HG02642 (cell line): ENCODE data around the gene IRX4.
"Not testable (repeated sequence)": the region's sequence is repeated elsewhere in the genome, so short reads cannot be mapped to it uniquely, and the experiment has no call there.

Source experiments
- ATAC-seq: cut with Tn5 transposase; IDR thresholded peaks from one replicate; pipeline ENCODE4 v1.9.1; 2021; ENCODE audit warnings: mild to moderate bottlenecking; ENCODE audit not compliant: unreplicated experiment, poor library complexity

IRX4 gene

GRCh38 chr5:1865486-1865885, 17.2 kb downstream of the IRX4 start:
- no peak for ATAC-seq

DNA sequence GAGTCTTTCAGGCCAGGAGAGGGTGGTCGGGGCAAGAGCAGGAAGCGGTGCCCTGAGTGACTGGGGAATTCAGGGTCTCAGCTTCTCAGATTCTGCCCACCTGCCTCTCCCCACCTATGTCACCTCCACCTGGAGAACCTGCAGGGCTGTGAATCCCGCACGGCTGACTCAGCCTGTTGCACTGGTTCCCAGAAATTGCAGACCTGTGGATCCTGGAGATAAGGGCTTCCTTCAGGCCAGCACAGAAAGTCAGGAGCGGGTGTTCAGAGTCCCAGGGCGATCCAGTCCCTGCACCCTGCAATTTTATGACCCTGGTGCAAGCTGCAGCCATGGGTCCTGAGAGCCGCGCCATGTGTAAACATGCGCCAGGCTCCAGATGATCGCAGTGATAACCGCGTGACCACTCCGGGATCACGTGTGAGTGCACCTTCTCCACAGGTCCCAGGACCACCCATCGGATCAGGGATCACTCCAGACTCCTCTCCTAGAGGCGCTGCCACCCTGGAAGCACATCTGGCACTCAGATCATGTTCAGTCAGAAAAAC, 17.8 kb downstream of the IRX4 start:
- ATAC-seq: no peak

- no peak for ATAC-seq
These were observed 21.8 kb downstream of the IRX4 start for GRCh38 chr5:1860949-1861348.

DNA sequence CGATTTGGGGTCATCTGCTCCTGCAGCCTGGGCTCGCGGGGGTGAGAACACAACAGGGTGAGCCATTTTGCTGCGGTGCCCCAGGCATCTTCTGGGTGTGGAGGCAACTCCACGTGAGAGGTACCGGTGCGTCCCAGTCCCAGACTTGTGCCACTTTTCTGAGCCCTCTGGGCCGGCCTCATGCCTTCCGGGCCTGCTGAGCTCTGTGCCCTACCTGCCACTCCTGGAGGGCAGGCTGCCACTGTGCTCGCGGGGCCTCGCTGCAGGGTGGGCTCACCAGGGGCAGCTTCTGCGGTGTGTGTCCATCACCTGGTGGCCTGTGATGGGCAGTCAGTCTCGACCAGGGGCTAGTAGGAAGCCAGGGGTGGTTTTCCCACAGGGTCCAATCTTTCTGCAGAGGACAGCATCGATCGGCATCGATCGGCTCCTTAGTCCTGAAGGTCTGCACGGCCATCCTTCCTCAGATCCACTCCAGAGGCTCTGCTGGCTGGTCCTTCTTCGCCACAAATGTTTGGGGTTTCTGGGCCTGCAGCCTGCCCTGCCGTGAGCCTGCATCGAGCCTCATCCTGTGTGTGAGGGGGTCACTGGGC, 22.6 kb downstream of the IRX4 start:
- ATAC-seq: no peak

- no peak for ATAC-seq
These were observed 23.6 kb downstream of the IRX4 start for GRCh38 chr5:1859099-1859498.

GRCh38 chr5:1858436-1858835, 24.3 kb downstream of the IRX4 start:
- ATAC-seq: no peak

- no peak for ATAC-seq
These were observed 25.5 kb downstream of the IRX4 start for GRCh38 chr5:1857256-1857600.

DNA sequence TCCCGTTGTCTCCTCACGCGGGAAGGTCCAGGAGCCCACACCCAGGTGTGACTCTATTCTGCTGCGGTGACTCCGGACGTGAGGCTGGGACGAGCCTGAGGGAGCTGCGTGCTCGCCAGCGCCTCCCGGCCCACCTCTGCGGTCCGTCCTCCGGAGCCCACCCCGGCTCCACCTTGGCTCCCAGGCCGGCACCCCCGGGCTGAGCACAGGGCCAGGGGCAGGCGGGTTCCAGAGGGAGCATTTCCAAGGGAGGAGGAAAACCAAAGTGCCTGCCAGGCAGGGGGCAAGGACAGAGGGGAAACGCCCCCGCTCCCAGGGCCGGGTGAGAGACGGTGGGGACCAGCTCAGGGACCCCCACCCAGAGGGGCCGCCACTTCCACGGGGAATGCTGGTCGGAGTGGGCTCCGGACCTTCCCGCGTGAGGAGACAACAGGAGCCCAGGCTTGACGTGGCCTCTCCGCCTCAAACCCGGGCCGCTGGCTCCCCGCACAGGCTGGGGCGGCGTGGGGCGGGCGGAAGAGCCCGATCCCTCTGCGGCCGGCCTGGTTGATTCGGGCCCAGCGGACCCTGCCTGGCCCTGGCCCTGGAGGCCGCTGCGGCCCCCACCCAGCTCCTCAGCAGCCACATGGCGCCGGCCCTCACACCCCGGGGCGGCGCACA, 26.0 kb downstream of the IRX4 start:
- ATAC-seq: no peak

DNA sequence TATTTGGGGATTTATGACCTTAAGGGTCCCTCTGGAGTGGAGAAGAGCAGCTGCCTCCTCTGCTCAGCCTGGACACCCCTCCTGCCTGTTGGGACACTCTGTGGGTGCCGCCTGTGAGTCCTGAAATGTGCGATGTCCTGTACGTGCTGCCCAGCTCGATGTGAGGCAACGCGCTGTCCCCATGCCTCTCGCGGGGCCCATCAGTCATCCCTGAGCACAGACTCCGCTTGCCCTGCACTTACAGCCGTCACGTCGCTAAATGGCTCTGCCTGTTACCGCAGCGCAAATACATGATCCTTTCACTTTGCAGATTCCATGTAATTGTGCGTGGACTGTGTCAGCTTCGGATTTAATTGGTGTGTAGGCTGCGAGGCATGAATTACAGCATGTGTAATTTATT, 27.1 kb downstream of the IRX4 start:
- ATAC-seq: no peak

- no peak for ATAC-seq
These were observed 27.6 kb downstream of the IRX4 start for GRCh38 chr5:1855075-1855474.

DNA sequence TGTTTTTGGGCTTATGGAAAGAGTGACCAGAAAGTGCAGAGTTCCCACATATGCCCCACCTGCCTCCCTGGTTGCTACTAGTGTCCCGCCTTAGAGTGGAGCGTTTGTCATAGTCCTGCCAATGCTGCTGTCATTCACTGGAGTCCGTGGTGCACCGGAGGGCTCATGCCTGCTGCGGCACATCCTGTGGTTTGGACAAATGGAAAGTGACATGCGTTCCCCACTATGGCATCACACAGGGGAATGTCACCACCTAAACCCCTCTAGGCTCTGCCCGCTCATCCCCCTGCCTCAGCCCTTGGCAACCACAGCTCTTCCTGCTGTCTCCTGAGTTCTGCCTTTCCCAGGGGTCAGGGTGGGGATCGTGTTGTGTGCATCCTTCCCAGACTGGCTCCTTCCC, 29.2 kb downstream of the IRX4 start:
- ATAC-seq: no peak

DNA sequence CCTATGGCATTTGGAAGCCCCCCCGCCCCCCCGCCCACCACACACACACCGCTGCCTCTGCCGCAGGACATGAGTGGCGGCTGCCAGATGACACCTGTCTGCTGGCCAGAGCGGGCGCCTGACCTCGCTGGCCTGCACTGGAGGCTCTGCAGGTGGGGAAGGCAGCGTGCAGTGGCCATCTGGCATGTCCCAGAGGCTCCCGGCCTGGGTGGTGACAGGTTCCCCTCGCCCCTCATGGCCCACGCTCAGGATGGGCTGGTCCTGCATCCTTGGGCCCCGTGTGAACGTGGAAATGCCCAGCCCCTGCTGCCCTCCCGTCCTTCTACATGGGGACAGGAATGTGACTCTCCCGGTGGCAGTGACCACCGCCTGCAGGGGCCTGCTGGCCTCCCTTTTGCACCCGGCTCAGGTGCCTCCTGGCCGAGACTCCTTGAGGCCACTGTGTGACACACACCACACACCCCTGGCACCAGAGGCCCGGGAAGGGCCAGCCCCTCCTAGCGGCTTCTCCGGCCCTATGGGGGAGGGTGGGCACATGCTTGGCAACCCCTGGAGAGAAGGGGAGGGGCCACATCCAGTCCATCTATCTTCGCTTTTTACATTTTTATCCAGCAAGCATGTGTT, 30.3 kb downstream of the IRX4 start:
- no peak for ATAC-seq

- no peak for ATAC-seq
These were observed 31.3 kb downstream of the IRX4 start for GRCh38 chr5:1851290-1851934.

DNA sequence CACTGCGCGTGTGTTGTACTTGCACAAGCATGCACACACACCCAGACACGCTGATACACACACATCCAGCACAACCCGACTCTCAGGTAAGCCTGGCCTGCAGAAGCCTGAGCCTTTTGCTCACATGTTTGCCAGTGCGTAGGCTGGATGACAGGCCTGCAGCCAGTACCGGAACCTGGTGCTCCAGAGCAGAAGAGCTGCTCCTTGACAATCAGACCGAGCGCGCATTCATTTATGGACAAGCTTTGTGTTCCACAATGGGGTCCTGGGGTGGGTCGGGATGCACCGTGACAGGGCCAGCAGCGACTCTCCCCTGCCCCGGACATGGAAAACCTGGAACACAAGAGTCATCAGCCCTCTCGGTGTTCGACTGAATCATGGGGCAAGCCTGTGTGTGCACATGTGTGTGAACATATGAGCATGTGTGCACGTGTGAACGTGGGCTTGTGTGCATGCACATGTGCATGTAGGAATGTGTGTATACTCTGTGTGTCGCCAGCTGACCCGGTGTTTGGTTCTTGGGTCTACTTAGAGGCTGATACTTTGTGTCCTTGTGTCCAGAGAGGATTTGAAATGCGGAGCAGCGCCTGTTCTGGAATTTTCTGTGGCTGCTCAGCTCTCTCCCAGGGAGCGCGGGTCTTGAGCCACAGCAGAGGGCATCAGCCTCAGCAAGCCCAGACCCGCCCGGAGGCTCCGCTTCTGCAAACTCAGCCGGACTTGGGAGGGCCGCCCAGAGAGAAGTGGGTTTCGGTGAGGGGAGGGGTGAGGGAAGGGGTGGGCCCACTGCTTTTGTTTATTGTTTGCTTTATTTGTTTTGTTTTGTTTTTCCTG, 32.2 kb downstream of the IRX4 start:
- no peak for ATAC-seq

GRCh38 chr5:1847611-1848010, 35.1 kb downstream of the IRX4 start:
- no peak for ATAC-seq

DNA sequence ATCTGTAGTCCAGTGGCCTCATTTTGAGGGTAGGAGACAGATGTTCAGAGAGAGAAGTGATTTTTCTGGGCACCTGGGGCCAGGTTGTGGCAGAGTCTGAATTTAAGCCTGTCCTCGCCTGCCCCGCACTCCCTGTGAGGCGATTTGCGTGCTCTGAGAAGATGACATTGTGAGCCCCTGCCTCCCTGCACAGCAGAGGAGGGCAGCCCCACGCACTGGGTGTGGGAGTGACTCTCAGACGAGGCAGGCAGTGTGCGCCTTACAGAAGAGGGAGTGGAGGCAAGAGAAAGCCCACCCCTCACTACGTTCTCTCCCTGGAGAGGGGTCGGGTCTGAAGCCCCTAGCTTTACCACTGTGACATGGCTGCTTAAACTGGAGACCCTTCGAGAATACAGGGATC, 35.7 kb downstream of the IRX4 start:
- ATAC-seq: no peak

GRCh38 chr5:1846583-1846982, 36.1 kb downstream of the IRX4 start:
- no peak for ATAC-seq

DNA sequence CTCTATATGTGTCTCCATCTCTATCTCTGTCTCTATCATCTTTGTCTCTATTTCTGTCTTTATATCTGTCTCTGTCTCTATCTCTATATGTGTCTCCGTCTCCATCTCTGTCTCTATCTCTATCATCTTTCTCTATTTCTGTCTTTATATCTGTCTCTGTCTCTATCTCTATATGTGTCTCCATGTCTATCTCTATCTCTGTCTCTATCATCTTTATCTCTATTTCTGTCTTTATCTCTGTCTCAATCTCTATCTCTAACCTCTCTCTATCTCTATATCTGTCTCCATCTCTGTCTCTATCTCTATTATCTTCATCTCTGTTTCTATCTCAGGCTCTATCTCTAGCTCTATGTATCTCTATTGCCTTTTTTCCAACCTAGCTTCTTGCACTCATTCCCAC, 37.0 kb downstream of the IRX4 start:
- ATAC-seq: no peak

DNA sequence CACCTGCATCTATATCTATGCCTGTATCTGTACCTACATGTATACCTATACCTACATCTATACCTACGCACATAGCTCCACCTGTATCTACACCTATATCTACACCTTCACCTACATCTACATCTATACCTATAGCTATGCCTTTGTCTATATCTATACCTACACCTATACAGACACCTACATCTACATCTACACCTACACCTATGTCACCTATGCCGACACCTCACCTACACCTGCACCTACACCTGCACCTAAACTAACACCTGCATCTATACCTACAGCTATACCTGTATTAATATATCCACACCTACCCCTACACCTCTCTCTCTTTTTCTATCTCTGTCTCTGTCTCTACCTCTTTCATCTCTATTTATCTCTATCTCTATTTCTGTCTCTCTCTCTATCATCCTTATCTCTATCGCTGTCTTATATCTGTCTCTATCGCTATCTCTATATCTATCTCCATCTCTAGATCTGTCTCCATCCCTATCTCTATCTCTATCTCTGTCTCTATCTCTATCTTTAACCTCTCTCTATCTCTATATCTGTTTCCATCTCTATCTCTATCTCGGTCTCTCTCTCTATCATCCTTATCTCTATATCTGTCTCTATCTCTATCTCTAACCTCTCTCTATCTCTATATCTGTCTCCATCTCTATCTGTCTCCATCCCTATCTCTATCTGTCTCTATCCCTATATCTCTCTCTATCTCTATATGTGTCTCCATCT, 37.9 kb downstream of the IRX4 start:
- ATAC-seq: no peak

GRCh38 chr5:1843761-1844160, 39.0 kb downstream of the IRX4 start:
- ATAC-seq: not testable (repeated sequence)
